Measurements from ENCODE around the gene BTN1A1. TPM values are rescaled to one million over a fixed set of nuclear protein-coding genes. Genes with fewer than 3 reads are reported as not detected.

The BTN1A1 gene
- total and polyA plus RNA-seq, 10 of the 15 experiments (the other 5 are each of a cell fraction or from before 2014, with no cell fraction given), result 0.05 to 2.2 (median 0.87) TPM

DNA sequence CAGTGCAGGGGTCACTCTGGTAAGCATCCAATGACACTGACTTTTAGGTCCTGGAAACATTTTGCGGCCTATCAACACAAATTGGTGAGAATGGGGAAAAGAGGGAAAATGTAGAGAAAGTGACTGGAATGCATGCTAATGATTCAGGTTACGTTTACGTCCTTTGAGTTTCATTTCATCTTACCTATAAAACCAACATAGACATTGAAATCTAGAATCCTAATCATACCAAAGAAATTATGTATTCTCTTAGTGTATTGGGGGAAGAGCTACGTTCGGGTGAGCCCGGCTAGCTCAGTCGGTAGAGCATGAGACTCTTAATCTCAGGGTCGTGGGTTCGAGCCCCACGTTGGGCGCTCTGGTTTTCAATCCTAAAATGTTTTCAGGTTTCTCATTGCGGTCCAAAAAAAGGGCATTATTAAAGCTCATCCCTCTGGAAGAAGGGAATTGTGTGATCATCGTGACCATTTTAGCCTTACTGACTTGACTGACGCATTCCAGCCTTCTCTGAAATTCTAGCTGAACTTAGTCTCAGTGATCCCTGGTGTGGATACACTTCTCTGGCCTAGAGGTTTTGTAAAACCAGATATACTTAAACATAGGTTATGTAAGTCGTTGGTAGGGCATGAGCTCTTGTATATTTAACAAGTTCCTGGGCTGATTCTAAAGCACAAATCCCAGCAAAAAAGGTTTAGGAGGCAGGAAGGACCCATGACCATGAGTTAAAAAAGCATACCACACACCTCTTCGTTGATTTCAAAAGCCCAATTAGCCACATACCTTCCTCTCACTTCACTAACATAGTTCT is 56.4 kb downstream of the BTN1A1 start (continued):
- TF ChIP-seq, protein P1, sequence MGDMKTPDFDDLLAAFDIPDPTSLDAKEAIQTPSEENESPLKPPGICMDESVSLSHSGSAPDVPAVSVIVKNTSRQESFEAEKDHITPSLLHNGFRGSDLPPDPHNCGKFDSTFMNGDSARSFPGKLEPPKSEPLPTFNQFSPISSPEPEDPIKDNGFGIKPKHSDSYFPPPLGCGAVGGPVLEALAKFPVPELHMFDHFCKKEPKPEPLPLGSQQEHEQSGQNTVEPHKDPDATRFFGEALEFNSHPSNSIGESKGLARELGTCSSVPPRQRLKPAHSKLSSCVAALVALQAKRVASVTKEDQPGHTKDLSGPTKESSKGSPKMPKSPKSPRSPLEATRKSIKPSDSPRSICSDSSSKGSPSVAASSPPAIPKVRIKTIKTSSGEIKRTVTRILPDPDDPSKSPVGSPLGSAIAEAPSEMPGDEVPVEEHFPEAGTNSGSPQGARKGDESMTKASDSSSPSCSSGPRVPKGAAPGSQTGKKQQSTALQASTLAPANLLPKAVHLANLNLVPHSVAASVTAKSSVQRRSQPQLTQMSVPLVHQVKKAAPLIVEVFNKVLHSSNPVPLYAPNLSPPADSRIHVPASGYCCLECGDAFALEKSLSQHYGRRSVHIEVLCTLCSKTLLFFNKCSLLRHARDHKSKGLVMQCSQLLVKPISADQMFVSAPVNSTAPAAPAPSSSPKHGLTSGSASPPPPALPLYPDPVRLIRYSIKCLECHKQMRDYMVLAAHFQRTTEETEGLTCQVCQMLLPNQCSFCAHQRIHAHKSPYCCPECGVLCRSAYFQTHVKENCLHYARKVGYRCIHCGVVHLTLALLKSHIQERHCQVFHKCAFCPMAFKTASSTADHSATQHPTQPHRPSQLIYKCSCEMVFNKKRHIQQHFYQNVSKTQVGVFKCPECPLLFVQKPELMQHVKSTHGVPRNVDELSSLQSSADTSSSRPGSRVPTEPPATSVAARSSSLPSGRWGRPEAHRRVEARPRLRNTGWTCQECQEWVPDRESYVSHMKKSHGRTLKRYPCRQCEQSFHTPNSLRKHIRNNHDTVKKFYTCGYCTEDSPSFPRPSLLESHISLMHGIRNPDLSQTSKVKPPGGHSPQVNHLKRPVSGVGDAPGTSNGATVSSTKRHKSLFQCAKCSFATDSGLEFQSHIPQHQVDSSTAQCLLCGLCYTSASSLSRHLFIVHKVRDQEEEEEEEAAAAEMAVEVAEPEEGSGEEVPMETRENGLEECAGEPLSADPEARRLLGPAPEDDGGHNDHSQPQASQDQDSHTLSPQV (IDR thresholded peaks at IDR 0.05), result no peak
- TF ChIP-seq NFYA (IDR thresholded peaks at IDR 0.05; ENCODE audit: borderline replicate concordance, low read depth, low read length), result no peak
- peak; percentile 30; the same call in 1 of the 2 replicates for TF ChIP-seq NFIC (IDR thresholded peaks at IDR 0.05; ENCODE audit: low read depth, low read length)
- TF ChIP-seq, protein P2, sequence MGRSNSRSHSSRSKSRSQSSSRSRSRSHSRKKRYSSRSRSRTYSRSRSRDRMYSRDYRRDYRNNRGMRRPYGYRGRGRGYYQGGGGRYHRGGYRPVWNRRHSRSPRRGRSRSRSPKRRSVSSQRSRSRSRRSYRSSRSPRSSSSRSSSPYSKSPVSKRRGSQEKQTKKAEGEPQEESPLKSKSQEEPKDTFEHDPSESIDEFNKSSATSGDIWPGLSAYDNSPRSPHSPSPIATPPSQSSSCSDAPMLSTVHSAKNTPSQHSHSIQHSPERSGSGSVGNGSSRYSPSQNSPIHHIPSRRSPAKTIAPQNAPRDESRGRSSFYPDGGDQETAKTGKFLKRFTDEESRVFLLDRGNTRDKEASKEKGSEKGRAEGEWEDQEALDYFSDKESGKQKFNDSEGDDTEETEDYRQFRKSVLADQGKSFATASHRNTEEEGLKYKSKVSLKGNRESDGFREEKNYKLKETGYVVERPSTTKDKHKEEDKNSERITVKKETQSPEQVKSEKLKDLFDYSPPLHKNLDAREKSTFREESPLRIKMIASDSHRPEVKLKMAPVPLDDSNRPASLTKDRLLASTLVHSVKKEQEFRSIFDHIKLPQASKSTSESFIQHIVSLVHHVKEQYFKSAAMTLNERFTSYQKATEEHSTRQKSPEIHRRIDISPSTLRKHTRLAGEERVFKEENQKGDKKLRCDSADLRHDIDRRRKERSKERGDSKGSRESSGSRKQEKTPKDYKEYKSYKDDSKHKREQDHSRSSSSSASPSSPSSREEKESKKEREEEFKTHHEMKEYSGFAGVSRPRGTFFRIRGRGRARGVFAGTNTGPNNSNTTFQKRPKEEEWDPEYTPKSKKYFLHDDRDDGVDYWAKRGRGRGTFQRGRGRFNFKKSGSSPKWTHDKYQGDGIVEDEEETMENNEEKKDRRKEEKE (IDR thresholded peaks at IDR 0.05), result no peak
- peak; percentile 60 to 62; a peak in 3 of 4 replicates for TF ChIP-seq IKZF2 (IDR thresholded peaks at IDR 0.05)
- TF ChIP-seq SREBF2 (IDR thresholded peaks at IDR 0.05; ENCODE audit: low read length), result peak; percentile 86
- no peak for TF ChIP-seq BRCA1 (IDR thresholded peaks at IDR 0.05; ENCODE audit: low read depth, low read length)
- TF ChIP-seq MTA2 (IDR thresholded peaks at IDR 0.05; ENCODE audit: low read depth), result no peak
- TF ChIP-seq, protein P3, sequence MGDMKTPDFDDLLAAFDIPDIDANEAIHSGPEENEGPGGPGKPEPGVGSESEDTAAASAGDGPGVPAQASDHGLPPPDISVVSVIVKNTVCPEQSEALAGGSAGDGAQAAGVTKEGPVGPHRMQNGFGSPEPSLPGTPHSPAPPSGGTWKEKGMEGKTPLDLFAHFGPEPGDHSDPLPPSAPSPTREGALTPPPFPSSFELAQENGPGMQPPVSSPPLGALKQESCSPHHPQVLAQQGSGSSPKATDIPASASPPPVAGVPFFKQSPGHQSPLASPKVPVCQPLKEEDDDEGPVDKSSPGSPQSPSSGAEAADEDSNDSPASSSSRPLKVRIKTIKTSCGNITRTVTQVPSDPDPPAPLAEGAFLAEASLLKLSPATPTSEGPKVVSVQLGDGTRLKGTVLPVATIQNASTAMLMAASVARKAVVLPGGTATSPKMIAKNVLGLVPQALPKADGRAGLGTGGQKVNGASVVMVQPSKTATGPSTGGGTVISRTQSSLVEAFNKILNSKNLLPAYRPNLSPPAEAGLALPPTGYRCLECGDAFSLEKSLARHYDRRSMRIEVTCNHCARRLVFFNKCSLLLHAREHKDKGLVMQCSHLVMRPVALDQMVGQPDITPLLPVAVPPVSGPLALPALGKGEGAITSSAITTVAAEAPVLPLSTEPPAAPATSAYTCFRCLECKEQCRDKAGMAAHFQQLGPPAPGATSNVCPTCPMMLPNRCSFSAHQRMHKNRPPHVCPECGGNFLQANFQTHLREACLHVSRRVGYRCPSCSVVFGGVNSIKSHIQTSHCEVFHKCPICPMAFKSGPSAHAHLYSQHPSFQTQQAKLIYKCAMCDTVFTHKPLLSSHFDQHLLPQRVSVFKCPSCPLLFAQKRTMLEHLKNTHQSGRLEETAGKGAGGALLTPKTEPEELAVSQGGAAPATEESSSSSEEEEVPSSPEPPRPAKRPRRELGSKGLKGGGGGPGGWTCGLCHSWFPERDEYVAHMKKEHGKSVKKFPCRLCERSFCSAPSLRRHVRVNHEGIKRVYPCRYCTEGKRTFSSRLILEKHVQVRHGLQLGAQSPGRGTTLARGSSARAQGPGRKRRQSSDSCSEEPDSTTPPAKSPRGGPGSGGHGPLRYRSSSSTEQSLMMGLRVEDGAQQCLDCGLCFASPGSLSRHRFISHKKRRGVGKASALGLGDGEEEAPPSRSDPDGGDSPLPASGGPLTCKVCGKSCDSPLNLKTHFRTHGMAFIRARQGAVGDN (IDR thresholded peaks at IDR 0.05), result no peak
- TF ChIP-seq, protein P4, sequence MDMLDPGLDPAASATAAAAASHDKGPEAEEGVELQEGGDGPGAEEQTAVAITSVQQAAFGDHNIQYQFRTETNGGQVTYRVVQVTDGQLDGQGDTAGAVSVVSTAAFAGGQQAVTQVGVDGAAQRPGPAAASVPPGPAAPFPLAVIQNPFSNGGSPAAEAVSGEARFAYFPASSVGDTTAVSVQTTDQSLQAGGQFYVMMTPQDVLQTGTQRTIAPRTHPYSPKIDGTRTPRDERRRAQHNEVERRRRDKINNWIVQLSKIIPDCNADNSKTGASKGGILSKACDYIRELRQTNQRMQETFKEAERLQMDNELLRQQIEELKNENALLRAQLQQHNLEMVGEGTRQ (IDR thresholded peaks at IDR 0.05; ENCODE audit: borderline replicate concordance, low read depth, low read length), result no peak
- no peak for TF ChIP-seq PML (IDR thresholded peaks at IDR 0.05; ENCODE audit: low read length)
- TF ChIP-seq, protein P5, sequence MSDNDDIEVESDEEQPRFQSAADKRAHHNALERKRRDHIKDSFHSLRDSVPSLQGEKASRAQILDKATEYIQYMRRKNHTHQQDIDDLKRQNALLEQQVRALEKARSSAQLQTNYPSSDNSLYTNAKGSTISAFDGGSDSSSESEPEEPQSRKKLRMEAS (IDR thresholded peaks at IDR 0.05; ENCODE audit: low read depth, low read length), result no peak
- 0 out of 2 replicates have a peak, but pooled peaks have one; percentile 19 for TF ChIP-seq YY1 (IDR thresholded peaks at IDR 0.05; ENCODE audit: low read depth, low read length)
- TF ChIP-seq MEF2B (IDR thresholded peaks at IDR 0.05; ENCODE audit: partially characterized antibody, poor library complexity, severe bottlenecking), result no peak
- TF ChIP-seq BACH1 (IDR thresholded peaks at IDR 0.05; ENCODE audit: borderline replicate concordance), result no peak
- no peak for TF ChIP-seq MXI1 (IDR thresholded peaks at IDR 0.05; ENCODE audit: low read depth, low read length)

Data from GM12878 (cell line).